Measurements from ENCODE around the gene GAPT. TPM values are rescaled to one million over a fixed set of nuclear protein-coding genes. Genes with fewer than 3 reads are reported as not detected.

GAPT gene
- total RNA-seq, 1 donor from 2014 or later = not detected

GRCh38 chr5:58462154-58462553, 29.1 kb upstream of the GAPT start:
- H3K4me1 Mint-ChIP-seq = peaks cover 40% of the 10 kb centered on the region
- H3K9me3 Mint-ChIP-seq = no peaks in the 10 kb centered on the region
- H3K27ac Mint-ChIP-seq (ENCODE audit: unreplicated experiment) = no peak overlapping the region
- no peak overlapping the region for H3K4me3 Mint-ChIP-seq
- no peaks in the 10 kb centered on the region for H3K36me3 Mint-ChIP-seq (ENCODE audit: low read depth)
- no peak for DNase-seq (ENCODE audit: low read depth, low spot score)
- peaks cover 6% of the 10 kb centered on the region for H3K27me3 Mint-ChIP-seq (ENCODE audit: low read depth)
- TF ChIP-seq CTCF (conservative IDR thresholded peaks at IDR 0.05) = no peak

GRCh38 chr5:58462623-58463230, 28.5 kb upstream of the GAPT start:
- peak; percentile 84 for TF ChIP-seq CTCF (conservative IDR thresholded peaks at IDR 0.05)
- H3K4me3 Mint-ChIP-seq = peak overlapping the region; percentile 42
- H3K9me3 Mint-ChIP-seq = no peaks in the 10 kb centered on the region
- peak; percentile 44 for DNase-seq (ENCODE audit: low read depth, low spot score)
- no peaks in the 10 kb centered on the region for H3K36me3 Mint-ChIP-seq (ENCODE audit: low read depth)
- no peak overlapping the region for H3K27ac Mint-ChIP-seq (ENCODE audit: unreplicated experiment)
- peaks cover 6% of the 10 kb centered on the region for H3K27me3 Mint-ChIP-seq (ENCODE audit: low read depth)
- H3K4me1 Mint-ChIP-seq = peaks cover 40% of the 10 kb centered on the region

GRCh38 chr5:58466939-58467338, 24.3 kb upstream of the GAPT start:
- Mint-ChIP-seq H3K27ac (ENCODE audit: unreplicated experiment) (no peak overlapping the region), H3K4me3 (no peak overlapping the region), H3K9me3 (no peaks in the 10 kb centered on the region), H3K4me1 (peaks cover 16% of the 10 kb centered on the region), H3K36me3 (ENCODE audit: low read depth) (no peaks in the 10 kb centered on the region), H3K27me3 (ENCODE audit: low read depth) (no peaks in the 10 kb centered on the region)
- no peak for TF ChIP-seq CTCF (conservative IDR thresholded peaks at IDR 0.05)
- DNase-seq (ENCODE audit: low read depth, low spot score) = no peak

GRCh38 chr5:58469896-58470295, 21.3 kb upstream of the GAPT start:
- no peak for TF ChIP-seq CTCF (conservative IDR thresholded peaks at IDR 0.05)
- H3K27me3 Mint-ChIP-seq (ENCODE audit: low read depth) = no peaks in the 10 kb centered on the region
- H3K36me3 Mint-ChIP-seq (ENCODE audit: low read depth) = peaks cover 3% of the 10 kb centered on the region
- no peak overlapping the region for H3K27ac Mint-ChIP-seq (ENCODE audit: unreplicated experiment)
- no peak overlapping the region for H3K4me3 Mint-ChIP-seq
- DNase-seq (ENCODE audit: low read depth, low spot score) = no peak
- H3K4me1 Mint-ChIP-seq = peaks cover 7% of the 10 kb centered on the region
- peaks cover 3% of the 10 kb centered on the region for H3K9me3 Mint-ChIP-seq

GRCh38 chr5:58475404-58475803, 15.8 kb upstream of the GAPT start:
- Mint-ChIP-seq H3K27ac (ENCODE audit: unreplicated experiment) (no peak overlapping the region), H3K36me3 (ENCODE audit: low read depth) (peaks cover 9% of the 10 kb centered on the region), H3K4me3 (no peak overlapping the region), H3K27me3 (ENCODE audit: low read depth) (no peaks in the 10 kb centered on the region), H3K9me3 (peaks cover 8% of the 10 kb centered on the region), H3K4me1 (no peaks in the 10 kb centered on the region)
- no peak for DNase-seq (ENCODE audit: low read depth, low spot score)
- TF ChIP-seq CTCF (conservative IDR thresholded peaks at IDR 0.05) = no peak

All from neural crest cell (in vitro differentiated cells).